Forelimb muscle (tissue), 1 donor: Measurements from ENCODE around the gene TLCD3B. TPM values are rescaled to one million over a fixed set of nuclear protein-coding genes. Genes with fewer than 3 reads are reported as not detected.

Experiments
- DNase-seq: peaks from one replicate; pipeline ENCODE4 v3.0.0-alpha.2; 2013; ENCODE audit warnings: low read depth
- polyA plus RNA-seq: library from polyadenylated mRNA; unstranded; fragments of 120-200 nt; gene quantifications from one replicate; pipeline ENCODE4 v1.2.1, GENCODE V29; 2013; ENCODE audit not compliant: insufficient read length

Gene TLCD3B
- polyA plus RNA-seq, 1 donor, result 1.3 TPM

DNA sequence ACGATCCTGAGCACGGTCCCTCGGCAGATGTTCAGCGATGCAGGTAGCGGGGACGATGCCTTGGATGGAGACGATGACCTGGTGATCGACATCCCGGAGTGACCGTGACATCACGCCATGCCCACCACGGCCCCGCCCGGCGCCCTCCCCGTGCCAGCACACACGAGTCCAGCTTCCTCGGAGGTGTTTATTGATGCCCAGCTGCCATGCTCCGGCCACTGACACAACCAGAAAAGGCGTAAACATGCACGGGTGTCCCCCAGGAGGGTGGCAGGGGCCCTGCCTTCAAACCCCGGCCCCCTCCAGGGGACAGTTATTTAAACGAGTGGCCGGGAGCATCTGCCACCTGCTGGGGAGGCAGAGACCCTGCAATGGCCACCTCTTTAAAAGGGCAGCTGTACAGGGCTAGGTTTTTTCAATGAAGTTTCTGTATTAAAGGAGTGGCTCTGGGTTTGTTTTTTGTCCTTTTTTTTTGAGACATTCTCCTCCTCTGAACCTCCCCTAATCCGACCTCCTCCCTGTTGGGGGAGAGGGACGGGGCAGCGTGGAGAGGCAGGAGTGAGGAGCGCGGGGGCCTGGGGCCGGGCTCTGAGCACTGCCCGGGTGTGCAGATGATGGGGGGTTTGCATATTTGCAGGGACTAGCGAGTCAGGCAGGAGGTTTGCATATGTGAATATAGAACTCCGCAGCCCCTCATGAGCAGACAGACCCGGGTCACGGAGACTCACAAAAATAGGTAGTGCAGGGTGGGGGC is 25.6 kb downstream of the TLCD3B start:
- DNase-seq, result no peak

DNA sequence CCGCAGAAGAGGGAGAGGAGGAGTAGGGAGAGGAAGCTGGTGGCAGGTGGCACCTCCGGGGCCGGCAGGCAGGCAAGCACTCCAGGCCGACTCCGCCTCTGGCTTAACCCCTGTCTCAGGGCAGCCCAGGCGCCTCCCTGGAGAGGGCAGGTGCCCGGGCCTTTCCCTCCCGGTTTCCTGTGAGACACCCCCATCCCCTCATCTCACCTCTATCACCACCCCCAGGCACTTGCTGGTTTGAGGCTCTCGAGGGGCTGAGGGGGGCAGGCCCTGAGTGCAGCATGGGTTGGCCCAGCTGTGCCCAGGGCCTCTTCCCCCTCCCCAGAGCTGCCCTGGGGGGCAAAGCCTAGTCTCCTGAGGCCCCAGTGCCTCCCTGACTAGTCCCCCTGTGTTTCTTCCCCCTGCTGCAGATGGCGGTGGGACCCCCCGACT is 26.2 kb downstream of the TLCD3B start:
- DNase-seq, result no peak

DNA sequence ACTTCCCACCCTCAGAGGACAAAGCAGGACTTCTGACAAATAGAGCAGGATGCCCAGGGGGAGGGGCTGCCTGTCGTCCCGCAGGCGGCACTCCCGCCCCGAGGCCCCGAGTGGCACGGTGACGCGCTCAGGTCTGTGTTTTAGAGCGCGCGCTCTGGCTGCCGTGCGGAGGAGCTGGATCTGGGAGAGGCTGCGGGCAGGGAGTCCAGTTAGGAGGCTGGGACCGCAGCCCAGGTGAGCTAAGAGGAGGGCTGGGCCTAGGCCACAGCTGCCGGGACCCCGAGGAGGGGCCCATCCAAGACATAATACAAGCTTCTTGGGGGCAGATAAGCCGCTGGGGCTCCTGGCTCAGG is 26.7 kb downstream of the TLCD3B start:
- DNase-seq, result no peak

DNA sequence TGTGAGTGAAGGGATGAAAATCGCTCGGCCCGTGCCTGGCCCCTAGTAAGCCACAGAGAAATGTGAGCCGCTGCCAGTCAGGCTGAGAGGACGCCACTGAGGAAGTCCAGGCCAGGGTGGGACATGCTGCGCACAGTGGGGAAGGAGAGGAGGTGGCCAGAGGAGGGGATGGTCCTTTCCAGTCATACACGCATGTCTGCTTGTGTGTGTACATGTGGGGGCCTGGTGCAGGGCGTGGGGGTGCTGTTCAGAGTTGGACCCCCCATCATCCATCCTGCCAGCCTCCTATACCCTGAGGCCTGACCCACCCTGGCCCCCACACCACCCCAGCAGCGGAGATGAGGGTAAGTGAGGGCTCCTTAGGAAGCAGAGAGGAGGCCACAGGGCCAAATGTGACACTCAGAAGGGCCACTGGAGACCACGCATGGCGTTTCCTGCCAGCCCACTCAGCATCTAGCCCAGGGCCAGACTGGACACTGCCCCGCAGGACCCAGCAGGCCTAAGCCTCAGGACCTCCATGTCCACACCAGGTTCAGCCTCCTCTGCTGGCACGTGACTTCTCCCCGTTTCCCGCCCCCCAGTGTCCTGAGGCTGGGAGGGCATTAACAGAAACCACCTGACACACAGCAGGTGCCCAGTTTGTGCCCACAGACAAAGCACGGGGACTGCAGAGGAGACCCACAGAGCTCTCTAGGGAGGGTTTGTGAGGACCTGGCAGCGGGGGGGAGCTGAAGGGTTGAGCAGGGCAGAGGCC is 27.2 kb downstream of the TLCD3B start:
- no peak for DNase-seq

DNA sequence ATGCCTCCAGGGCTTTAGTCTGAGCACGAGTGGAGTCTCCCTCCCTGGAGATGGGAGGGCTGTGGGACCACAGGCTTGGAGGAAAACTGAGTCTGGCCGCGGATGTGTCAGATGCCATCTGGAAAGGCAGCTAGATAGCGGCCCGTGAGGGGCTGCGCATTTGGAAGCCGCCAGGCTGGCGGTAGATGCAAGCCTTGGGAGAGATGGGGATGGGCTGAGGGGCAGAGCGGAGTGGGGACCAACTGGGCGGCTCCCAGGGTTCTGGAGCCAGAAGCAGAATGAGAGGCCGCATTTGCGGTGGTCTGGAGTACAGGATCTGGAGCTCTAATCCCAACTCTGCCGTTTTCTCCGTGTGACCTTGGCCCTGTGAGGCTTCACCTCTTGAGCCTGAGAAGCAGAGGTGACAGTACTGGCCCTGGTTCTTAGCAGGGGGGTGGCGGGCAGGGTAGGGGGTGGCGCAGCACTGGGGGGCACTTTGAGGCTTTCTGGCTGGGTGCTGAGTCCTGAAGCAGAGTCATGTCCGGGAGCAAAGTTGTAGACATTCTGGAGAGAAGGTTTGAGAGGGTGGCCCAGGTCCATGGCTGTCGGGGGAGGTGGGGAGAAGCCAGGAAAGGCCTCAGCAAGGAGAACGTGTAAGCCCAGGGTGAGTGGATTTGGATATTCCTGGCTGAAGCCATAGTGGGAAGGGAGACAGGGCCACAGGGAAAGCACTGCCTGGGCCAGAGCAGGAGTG is 28.3 kb downstream of the TLCD3B start:
- no peak for DNase-seq

DNA sequence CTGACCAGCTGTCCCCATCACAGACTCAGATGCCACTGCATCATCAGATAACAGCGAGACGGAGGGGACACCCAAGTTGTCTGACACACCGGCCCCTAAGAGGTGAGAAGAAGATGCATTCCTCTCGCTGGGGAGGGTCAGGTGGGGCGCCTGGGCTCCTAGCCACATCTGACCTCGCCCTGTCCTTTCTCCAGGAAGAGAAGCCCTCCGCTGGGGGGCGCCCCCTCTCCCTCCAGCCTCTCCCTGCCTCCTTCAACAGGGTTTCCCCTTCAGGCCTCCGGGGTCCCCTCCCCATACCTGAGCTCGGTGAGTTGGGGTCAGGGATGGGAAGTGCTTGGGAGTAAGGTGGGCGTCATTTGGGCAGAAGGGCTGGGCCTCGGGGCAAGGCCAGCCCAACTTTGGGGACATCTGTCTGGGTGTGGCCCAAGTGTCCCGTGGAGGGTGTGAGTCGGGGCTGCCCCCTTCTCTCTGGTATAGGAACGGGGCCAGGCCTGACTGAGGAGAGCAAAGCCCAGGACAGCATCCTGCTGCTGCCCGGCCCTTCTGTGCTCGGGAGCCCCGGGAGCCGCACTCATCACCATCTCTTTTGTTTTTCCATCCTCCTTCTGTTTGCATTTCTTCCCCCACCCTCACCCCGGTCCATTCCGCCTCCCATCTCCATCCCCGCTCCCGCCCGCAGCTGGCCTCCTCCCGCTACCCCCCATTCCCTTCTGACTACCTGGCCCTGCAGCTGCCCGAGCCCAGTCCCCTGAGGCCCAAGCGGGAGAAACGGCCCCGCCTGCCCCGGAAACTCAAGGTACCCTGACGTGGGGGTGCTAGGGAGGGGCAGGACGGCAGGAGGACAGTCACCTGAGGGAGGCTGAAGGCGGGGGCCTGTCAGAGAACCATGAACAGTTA is 30.1 kb downstream of the TLCD3B start:
- DNase-seq, result no peak

DNA sequence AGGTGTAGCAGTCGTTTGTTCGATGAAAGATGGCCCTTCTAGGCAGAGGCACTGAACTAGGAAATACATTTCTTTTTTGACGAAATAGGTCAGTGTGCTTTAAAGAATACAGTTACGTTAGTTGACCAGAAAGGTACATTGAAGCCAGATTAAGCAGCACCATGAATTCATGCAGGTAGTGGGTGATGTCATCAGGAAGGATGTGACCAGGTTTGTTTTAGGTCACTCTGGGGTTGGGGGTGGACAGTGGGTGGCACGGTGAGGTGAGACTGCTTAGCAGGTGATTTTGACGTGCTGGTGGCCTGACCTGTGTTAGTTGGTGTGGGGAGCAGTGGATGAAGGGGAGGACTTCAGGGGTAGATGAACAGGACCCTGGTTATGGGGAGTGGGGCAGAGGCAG is 31.5 kb downstream of the TLCD3B start:
- no peak for DNase-seq

DNA sequence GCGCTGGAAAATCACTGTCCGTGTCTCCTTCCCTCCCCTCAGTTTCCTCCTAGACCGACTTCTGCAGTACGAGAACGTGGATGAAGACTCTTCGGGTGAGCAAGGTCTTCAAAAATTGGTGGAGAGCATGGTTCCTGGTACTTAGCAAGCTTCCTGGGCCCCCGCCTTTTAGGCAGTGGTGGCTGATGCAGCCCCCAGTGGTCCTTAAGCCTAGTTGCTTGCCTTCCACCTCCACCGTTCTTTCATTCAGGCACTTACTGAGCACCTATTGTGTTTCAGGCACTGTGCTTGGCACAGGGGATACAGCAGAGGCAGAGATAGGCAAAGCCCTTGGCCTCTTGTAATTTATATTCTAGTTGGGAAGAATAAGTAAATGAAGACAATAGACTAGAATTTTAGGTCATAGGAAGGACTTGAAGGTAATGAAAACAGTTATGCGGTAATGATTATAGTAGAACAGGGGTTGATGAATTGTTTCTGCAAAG is 34.3 kb downstream of the TLCD3B start:
- no peak for DNase-seq

DNA sequence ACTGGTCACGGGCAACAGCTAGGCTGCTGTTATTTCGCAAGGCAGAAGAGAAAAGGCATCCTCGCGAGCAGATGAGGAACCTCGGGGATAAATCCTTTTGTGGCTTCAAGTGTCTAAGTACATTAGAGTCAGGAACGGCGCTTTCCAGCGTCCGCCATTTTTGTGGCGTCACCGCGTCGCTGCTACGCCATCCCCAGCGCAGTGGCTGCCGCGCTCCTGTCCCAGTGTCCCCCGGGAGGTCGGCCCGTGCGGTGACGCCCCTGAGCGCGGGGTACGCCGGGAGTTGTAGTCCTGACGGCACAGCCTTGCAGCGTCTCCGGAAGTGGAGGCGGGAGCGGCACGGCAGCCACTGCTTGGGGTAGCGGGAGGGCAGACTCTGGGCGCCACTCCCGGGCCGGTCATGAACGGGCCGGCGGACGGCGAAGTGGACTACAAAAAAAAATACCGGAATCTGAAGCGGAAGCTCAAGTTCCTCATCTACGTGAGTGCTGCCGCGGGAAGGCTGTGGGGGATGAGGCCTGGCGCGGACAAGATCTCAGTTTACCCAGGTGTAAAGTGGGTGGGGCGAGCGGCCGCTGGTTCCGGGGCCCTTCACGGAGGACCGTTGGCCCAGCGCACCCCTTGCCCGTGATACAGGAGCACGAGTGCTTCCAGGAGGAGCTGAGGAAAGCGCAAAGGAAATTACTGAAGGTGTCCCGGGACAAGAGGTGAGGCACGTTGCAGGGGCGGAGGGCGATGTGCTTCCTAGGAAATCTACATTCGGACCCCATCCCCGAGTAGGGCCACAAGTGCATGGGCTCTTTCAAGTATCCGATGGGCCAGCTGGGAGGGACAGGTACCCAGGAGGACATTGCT is 34.9 kb downstream of the TLCD3B start, which contains the start of gene INO80E:
Gene INO80E (plus strand): TSS at position 331 of the 855 bp plus-strand sequence. CDS start 70 bp downstream, at position 401.
- DNase-seq, result peak; percentile 84

DNA sequence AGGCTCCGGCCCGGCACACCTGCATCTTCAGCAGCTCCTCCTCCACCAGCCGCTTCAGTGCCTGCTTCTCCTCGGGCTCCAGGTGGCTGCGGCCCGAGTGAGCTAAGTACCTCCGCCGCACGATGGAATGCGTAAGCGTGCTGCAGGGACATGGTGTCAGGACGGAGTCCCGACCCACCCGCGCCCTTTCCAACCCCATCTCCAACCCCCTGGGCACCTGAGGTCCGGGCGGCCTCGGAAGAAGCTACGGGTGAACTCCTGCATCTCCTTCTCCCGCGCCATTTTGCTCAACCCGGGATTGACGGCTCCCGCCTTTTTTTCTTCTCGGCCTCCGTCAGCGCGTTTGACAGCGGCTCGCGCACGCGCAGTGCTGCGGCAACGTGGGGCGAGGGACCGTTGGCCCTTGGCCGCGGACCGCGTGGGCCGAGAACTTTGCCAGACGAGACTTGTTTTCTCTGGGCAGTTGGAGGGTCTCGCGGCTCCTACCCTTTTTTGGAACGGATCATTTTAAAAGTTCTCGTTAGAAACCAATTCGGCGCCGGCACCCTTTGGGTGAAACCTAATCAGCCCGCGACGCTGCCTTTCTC is 35.7 kb downstream of the TLCD3B start, which contains the start of gene HIRIP3:
Gene HIRIP3 (minus strand): TSS at position 294 of the 587 bp plus-strand sequence. CDS start 12 bp downstream, at position 282.
- peak; percentile 59 for DNase-seq

DNA sequence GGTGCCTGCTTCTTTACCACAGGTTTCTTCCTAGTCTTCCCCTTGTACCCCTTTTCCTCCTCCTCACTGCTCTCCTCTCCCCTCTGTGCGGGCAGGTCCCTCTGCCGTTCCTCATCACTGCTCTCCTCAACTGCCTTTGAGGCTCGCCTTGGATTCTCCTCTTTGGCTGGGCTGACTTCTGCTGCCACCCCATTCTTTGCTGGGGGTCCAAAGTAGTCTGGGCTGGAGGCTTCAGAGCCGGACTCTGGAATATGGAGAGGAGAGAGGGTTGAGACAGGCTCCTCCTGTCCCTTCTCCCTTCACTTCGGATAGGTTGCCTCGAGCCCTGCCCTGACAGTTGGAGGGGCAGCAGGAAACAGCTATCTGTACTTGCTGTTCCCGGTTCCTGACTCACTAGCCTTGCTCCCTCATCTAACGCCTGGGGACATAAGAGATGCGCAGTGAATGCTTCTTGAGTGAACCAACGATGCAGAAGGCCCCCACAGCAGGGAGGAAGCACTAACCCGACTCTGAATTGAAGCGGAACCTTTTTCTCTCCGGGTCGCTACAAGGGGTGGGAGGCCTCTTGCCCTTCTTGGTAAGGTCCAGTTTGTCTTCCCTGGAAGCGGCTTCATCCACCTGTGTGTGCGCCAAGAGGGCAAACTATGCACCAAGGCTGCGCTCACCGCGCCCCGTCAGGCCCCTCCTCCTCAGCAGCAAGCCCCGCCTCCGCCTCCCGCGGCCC is 36.3 kb downstream of the TLCD3B start:
- DNase-seq, result no peak

DNA sequence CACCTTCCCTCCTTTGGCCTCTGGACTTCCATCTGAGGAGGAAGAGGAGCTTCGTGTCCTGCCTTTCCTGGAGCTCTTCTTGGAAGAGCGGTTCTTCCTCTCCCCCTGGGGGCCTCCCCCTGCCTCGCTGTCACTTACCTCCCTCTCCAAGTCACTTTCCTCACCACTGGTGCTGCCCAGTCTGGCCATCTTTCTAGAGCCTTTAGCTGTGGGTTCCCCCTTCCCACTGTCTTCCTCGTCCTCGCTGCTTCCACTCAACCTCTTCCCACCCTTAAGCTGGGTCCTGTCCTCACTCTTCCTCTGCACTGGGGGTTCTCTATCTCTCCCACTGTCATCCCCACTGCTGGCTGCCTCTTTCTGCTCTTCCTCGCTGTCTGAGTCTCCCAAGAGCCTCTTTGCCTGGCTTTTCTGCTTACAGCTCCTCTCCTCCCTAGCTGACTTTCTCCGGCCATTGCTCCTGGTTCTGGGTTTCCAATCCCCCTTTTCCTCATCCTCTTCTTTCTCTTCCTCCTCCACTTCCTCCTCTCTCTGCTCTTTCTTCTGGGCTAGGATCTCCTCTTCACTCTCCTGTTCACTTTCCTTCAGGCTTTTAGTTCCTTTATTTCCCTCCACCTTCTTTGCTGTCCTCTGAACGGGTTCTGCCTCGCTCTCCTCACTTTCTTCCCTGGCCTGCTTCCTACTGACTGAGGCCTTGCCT is 37.0 kb downstream of the TLCD3B start:
- no peak for DNase-seq

DNA sequence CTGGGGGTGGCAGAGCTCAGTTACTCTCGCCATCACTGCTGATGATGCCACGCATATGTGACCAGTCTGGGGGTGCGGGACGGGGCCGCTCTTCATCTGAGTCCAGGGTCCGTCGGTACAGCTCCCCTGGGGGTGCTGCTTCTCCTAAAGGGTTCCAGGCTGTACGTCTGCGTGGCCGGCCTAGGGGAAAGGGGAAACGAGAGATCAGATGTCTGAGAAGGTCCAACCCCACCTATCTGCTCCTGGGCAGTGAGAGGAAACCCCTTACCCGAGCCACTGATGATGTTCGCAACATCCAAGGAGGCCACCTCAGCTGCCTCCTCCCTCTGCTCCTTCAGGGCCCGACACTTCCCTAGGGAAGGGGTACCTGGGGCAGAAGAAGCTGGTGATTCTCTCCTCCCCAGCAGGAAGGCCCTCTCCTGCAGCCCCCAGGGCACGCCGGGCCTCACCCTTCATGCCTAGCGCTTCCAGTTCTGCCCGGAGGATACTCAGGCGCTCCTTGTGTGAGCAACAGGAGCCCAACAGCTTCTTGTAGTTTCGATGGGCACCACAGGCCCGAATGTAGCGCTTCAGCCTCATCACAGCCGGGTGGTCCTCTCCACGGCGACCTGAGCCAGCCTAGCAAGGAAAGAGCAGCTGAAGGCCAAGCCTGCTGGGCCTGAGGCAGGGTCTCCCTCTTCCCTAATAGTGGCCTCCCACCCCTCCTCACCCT is 37.7 kb downstream of the TLCD3B start:
- no peak for DNase-seq

DNA sequence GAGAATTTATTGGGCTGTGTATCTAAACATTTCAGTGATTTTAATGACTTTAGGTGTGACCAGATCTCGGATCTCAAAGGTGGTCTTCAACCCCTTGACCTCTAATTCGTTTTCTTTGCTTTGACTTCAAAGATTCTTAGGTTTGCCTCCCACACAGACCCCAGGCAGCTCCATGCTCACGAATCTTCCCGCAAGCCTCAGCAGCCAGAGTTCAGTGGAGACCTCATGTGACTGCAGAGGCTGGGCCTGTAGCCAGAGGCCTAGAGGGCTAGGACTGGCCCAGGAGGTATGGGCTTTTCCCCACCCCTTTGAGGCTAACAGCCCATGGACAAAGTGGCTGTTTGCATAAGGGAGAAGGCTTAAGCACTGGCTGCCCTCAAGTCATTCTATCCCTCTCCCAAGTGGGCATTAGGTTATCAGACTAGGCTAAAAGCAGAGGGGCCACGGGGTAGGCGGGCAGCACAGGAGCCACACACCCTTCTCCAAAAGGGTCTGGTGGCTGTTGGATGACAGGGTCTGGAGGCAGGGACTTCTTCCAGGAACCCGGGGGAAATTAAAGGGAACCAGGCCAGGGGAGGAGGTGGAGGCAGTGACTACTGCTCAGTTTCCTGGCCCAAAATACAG is 38.6 kb downstream of the TLCD3B start:
- DNase-seq, result no peak

DNA sequence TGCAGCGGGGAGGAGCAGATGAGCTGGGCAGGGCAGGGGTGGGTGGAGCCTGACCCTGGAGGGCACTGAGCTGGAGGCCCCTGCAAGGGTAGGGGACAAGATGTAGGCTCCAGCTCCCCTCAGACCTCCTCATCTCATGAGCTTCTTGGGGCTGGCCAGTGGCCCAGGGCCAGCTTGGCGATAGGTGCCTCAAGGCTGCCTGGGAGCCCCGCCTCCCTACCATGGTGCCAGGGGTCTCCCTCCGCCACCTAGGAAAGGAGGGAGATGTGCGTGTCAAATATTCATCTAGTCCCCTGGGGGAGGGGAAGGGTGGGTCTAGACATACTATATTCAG is 39.5 kb downstream of the TLCD3B start:
- DNase-seq, result no peak

DNA sequence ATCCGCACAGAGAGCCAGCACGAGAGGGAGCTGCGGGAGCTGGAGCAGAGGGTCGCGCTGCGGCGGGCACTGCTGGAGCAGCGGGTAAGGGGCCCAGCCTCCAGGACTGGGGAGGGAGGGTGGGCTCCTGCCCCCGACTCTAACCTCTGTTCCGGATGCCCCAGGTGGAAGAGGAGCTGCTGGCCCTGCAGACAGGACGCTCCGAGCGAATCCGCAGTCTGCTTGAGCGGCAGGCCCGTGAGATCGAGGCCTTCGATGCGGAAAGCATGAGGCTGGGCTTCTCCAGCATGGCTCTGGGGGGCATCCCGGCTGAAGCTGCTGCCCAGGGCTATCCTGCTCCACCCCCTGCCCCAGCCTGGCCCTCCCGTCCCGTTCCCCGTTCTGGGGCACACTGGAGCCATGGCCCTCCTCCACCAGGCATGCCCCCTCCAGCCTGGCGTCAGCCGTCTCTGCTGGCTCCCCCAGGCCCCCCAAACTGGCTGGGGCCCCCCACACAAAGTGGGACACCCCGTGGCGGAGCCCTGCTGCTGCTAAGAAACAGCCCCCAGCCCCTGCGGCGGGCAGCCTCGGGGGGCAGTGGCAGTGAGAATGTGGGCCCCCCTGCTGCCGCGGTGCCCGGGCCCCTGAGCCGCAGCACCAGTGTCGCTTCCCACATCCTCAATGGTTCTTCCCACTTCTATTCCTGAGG is 40.0 kb downstream of the TLCD3B start:
- DNase-seq, result no peak

DNA sequence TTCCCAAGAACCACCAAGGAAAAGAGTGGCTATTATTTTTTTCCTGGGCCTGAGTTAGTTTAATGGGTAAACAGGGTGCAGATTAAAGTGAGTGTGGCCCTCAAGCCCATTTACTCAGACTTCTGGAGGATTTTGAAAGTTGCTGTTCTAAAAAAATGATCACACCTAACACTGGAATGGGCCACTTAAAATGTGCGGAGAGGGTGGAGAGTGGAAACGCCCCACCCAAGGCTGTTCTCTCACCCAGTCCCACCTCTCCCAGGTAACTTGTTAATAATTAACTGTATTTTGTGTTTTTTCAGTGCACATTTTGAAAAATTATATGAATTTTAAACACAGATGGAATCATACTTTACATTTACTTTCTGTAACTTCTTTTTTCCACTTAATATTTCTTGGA is 41.0 kb downstream of the TLCD3B start:
- DNase-seq, result no peak
